KMS-11 (cell line): Measurements from ENCODE around the gene HLA-DQA2.
A peak's percentile ranks its signal among the peaks of the same experiment; 100 is the strongest.

Experiments used
- H2AFZ ChIP-seq: fragments of 200-600 bp; sonication (generic); 2 replicates; pipeline ENCODE4 v1.6.1; 2016; ENCODE audit warnings: antibody characterized with exemption, mixed run types, low read depth
- H3K27ac ChIP-seq: fragments of 200-600 bp; sonication (generic); 2 replicates; pipeline ENCODE4 v1.6.1; 2016; ENCODE audit warnings: mild to moderate bottlenecking, mixed run types
- H3K27me3 ChIP-seq: fragments of 200-600 bp; sonication (generic); 2 replicates; pipeline ENCODE4 v1.6.1; 2017; ENCODE audit warnings: mild to moderate bottlenecking, low read depth, mixed run types, moderate library complexity; ENCODE audit not compliant: insufficient read depth
- H3K36me3 ChIP-seq: fragments of 200-600 bp; sonication (generic); 2 replicates; pipeline ENCODE4 v1.6.1; 2017; ENCODE audit warnings: mild to moderate bottlenecking, mixed run types; ENCODE audit not compliant: insufficient read depth
- H3K4me1 ChIP-seq: fragments of 200-600 bp; sonication (generic); 2 replicates; pipeline ENCODE4 v1.6.1; 2016; ENCODE audit warnings: mild to moderate bottlenecking, low read depth, mixed run types; ENCODE audit not compliant: poor library complexity, severe bottlenecking
- H3K4me2 ChIP-seq: fragments of 200-600 bp; sonication (generic); 2 replicates; pipeline ENCODE4 v1.7.0; 2016; ENCODE audit warnings: mild to moderate bottlenecking, mixed run types
- H3K4me3 ChIP-seq: fragments of 200-600 bp; sonication (generic); IDR thresholded peaks from 2 replicates; pipeline ENCODE4 v1.6.1; 2017; ENCODE audit warnings: low read depth, low read length, mixed read lengths; ENCODE audit not compliant: insufficient read depth
- H3K79me2 ChIP-seq: fragments of 200-600 bp; sonication (generic); 2 replicates; pipeline ENCODE4 v1.6.1; 2016; ENCODE audit warnings: low read depth, mixed run types; ENCODE audit not compliant: insufficient read depth
- H3K9ac ChIP-seq: fragments of 200-600 bp; sonication (generic); 2 replicates; pipeline ENCODE4 v1.6.1; 2016; ENCODE audit warnings: mild to moderate bottlenecking, mixed run types
- H4K20me1 ChIP-seq: fragments of 200-600 bp; sonication (generic); 2 replicates; pipeline ENCODE4 v1.6.1; 2016; ENCODE audit warnings: mild to moderate bottlenecking, mixed run types; ENCODE audit not compliant: insufficient read depth
- TF ChIP-seq, protein P1 (sequence below): fragments of 200-600 bp; sonication (generic); conservative IDR thresholded peaks from 2 replicates; pipeline ENCODE4 v1.6.1; 2017; ENCODE audit warnings: low read depth, mild to moderate bottlenecking, antibody characterized with exemption, low read length, moderate library complexity, mixed read lengths

HLA-DQA2 gene

DNA sequence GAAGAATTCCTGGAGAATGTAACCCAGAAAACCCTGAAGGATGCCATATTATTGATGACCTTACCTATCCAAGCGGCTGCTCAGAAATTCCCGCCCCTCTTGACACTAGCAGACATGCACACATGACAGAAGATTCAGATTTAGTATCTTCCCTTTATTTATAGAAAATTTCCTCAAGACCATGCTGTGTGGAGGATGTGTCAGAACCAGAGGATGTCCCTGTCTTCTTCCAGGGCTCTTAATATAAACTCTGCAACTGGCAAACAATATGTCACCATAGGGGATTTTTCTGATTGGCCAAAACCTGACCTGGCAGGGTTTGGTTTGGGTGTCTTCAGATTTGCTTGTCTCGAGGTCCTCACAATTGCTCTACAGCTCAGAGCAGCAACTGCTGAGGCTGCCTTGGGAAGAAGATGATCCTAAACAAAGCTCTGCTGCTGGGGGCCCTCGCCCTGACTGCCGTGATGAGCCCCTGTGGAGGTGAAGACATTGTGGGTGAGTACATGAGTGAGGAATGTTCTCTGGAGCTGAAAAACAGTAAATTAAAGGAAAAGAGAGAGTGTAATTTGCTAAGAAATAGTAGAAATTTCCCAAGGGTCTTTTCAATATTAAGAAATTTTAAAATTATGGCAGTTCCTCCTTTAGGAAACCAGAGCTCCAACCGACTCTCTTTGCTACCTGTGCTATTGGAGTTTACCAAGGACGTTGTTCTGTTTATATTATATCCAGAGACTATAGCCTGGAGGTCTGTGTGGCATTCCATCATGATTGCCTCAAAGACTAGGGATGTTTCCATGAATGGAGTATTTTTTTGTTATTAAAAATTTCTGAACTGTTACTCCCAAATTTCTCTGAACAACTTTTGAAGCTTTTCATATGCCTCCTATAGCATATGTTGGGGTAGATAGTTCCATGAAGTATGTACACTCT lies at the start of gene HLA-DQA2:
TSS of gene HLA-DQA2 (plus strand) at position 361 of the 930 bp plus-strand sequence. CDS start at position 414, 53 bp downstream.
- TF ChIP-seq, protein P1, sequence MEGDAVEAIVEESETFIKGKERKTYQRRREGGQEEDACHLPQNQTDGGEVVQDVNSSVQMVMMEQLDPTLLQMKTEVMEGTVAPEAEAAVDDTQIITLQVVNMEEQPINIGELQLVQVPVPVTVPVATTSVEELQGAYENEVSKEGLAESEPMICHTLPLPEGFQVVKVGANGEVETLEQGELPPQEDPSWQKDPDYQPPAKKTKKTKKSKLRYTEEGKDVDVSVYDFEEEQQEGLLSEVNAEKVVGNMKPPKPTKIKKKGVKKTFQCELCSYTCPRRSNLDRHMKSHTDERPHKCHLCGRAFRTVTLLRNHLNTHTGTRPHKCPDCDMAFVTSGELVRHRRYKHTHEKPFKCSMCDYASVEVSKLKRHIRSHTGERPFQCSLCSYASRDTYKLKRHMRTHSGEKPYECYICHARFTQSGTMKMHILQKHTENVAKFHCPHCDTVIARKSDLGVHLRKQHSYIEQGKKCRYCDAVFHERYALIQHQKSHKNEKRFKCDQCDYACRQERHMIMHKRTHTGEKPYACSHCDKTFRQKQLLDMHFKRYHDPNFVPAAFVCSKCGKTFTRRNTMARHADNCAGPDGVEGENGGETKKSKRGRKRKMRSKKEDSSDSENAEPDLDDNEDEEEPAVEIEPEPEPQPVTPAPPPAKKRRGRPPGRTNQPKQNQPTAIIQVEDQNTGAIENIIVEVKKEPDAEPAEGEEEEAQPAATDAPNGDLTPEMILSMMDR, result no peak
- Histone ChIP-seq H3K9ac (no peak within 1 kb of the TSS), H3K4me2 (no peak within 1 kb of the TSS), H3K27me3 (no peaks in the 10 kb centered on the region), H3K4me1 (no peaks in the 10 kb centered on the region), H3K4me3 (no peak within 1 kb of the TSS), H3K79me2 (no peaks in the 10 kb centered on the region), H4K20me1 (no peaks in the 10 kb centered on the region), H3K36me3 (no peaks in the 10 kb centered on the region), H3K27ac (no peak within 1 kb of the TSS), H2AFZ (no peak within 1 kb of the TSS)

DNA sequence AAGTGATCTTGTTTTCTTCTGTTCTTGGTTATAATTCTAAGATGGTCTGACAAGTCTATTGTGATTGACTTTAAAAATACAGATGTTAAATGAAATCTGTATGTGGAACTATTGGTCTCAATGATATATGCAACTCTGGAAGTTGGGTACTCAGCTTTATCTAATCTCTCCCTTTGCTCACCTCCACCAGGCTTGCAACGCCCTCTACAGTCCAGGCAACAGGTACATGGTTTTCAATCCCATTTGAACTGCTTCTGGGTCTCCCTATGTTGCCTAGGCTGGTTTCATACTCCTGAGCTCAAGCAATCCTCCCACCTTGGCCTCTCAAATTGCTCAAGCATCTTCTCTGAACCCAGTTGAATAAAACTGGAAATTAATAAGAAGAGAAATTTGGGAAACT lies 49.2 kb upstream of the HLA-DQA2 start:
- Histone ChIP-seq H3K27ac (no peak overlapping the region), H3K4me2 (no peak overlapping the region), H3K27me3 (no peaks in the 10 kb centered on the region), H3K4me1 (peaks cover 12% of the 10 kb centered on the region), H3K36me3 (no peaks in the 10 kb centered on the region), H3K79me2 (no peaks in the 10 kb centered on the region), H3K4me3 (no peak overlapping the region), H2AFZ (no peak overlapping the region), H3K9ac (no peak overlapping the region), H4K20me1 (no peaks in the 10 kb centered on the region)
- TF ChIP-seq, protein P1, result no peak

DNA sequence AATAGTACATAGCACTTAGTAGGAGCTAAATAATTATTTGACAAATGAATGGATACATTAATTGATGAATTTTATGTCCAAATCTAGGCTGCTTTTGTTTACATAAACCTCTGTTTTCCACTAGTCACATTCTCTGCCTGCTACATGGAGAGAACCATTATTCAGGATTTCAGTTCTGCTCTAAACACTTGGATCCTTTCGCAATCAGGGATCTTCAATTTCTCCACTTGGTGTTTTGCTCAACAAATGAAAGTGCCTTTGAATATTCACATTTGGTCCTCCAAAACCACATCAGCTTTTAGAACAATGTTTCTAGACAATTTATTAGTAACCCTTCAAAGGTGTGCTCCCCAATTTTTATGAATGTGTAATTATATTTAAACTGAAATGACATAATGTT lies 44.2 kb upstream of the HLA-DQA2 start:
- H3K27me3 ChIP-seq, result no peaks in the 10 kb centered on the region
- no peaks in the 10 kb centered on the region for H3K36me3 ChIP-seq
- no peak overlapping the region for H3K4me2 ChIP-seq
- TF ChIP-seq, protein P1, result no peak
- peaks cover 2% of the 10 kb centered on the region for H3K4me1 ChIP-seq
- H3K27ac ChIP-seq, result no peak overlapping the region
- no peaks in the 10 kb centered on the region for H4K20me1 ChIP-seq
- no peak overlapping the region for H3K9ac ChIP-seq
- H3K79me2 ChIP-seq, result no peaks in the 10 kb centered on the region
- H3K4me3 ChIP-seq, result no peak overlapping the region
- no peak overlapping the region for H2AFZ ChIP-seq

DNA sequence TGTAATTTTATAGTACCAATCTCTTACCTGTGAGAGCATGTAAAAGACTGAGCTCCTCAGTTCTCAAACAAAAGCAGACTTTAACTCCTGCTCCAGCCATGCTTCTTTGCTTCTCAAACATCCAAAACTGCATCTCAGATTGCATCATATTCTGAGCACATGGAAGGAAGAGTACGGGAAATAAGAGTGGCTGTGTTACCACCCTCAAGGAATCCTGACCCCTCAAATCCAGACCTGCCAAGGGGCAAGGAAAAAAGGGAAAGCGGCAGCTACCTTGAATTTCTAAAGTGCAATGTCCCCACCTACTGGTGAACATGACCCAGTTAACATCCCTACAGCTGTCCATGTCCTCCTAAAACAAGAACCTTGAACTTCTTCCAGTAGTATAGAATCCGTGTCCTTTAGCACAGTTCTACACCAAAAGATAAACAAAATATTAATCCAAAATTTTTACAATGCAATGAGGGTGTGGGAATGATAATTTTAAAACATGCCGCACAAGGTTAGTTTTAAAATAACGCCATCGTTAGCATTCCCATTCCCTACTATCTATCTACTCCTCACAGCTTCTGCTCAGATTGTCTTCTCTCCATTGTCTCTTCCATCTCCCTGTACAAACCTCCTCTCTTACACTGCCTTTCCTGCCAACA lies 40.7 kb upstream of the HLA-DQA2 start:
- H3K9ac ChIP-seq, result no peak overlapping the region
- H3K27me3 ChIP-seq, result no peaks in the 10 kb centered on the region
- H3K79me2 ChIP-seq, result no peaks in the 10 kb centered on the region
- H3K4me2 ChIP-seq, result peak overlapping the region; percentile 34; the same call in 1 of the 2 replicates
- H4K20me1 ChIP-seq, result no peaks in the 10 kb centered on the region
- TF ChIP-seq, protein P1, result peak; percentile 93
- H3K4me3 ChIP-seq, result no peak overlapping the region
- peak overlapping the region; percentile 44; the same call in 1 of the 2 replicates for H2AFZ ChIP-seq
- H3K4me1 ChIP-seq, result no peaks in the 10 kb centered on the region
- no peaks in the 10 kb centered on the region for H3K36me3 ChIP-seq
- H3K27ac ChIP-seq, result no peak overlapping the region
